ENCODE results near the gene LCA5L.

LCA5L gene

DNA sequence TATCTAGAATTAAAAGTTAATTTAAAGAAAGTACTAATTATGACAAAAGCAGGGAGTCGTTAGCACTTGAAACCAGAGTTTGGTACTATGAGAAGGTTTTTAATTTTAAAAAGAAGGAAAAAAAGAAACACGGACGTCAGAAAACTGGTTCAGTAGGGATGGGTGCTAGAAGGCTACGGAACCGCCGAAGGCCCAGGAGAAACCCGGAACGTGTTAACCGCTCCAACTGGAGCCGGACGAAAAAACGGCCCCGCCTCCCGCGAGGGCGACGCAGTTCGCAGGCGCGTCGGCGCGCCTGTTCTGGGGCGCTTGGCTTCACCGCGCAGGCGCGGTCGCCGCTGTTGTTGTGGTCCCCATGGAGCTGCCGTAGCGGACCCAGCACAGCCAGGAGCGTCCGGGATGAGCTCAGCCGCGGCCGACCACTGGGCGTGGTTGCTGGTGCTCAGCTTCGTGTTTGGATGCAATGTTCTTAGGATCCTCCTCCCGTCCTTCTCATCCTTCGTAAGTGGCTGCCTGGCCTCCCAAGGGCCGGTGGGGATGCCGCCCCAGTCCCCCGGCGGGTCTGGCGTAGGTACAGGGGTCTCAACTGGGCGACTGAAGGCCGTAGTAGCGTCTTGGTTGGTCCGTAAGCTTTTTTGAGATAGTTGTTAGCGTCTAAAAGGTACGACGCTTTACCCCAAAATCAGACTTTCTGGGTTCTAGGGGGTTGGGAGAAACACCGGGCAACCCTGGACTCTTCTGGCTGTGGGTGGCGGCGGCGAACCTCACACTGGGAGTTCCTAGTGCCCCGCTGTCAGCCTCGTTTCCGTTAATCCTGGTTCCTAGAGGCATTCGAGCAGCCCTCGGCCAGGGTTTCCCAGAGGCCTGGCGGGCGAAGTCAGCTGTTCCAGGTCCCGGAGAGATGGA, 65.3 kb downstream of the LCA5L start:
- Histone ChIP-seq H3K27me3 (ENCODE audit: control insufficient read depth, insufficient read depth, low read length) (no peaks in the 10 kb centered on the region), H3K36me3 (ENCODE audit: control insufficient read depth, insufficient read depth, low read length) (no peaks in the 10 kb centered on the region), H3K4me1 (no peaks in the 10 kb centered on the region), H3K27ac (peak overlapping the region; percentile 94), H3K4me3 (ENCODE audit: low read depth, low read length) (peak overlapping the region; percentile 76), H3K4me2 (ENCODE audit: low read length) (peak overlapping the region; percentile 71), H3K9me3 (ENCODE audit: control insufficient read depth, low read length) (no peaks in the 10 kb centered on the region), H3K9ac (no peak overlapping the region), H2AFZ (peak overlapping the region; percentile 76), H3K79me2 (no peaks in the 10 kb centered on the region)
- TF ChIP-seq CTCF (IDR thresholded peaks at IDR 0.05): no peak

GRCh38 chr21:39377444-39378050, 68.0 kb downstream of the LCA5L start:
- H3K27ac ChIP-seq: no peak overlapping the region
- no peaks in the 10 kb centered on the region for H3K4me1 ChIP-seq
- no peaks in the 10 kb centered on the region for H3K36me3 ChIP-seq (ENCODE audit: control insufficient read depth, insufficient read depth, low read length)
- H3K79me2 ChIP-seq: no peaks in the 10 kb centered on the region
- H3K27me3 ChIP-seq (ENCODE audit: control insufficient read depth, insufficient read depth, low read length): no peaks in the 10 kb centered on the region
- no peak overlapping the region for H3K9ac ChIP-seq
- no peak overlapping the region for H3K4me3 ChIP-seq (ENCODE audit: low read depth, low read length)
- TF ChIP-seq CTCF (IDR thresholded peaks at IDR 0.05): no peak
- H3K9me3 ChIP-seq (ENCODE audit: control insufficient read depth, low read length): no peaks in the 10 kb centered on the region
- H2AFZ ChIP-seq: no peak overlapping the region
- H3K4me2 ChIP-seq (ENCODE audit: low read length): no peak overlapping the region

GRCh38 chr21:39375446-39375845, 70.1 kb downstream of the LCA5L start:
- no peaks in the 10 kb centered on the region for H3K9me3 ChIP-seq (ENCODE audit: control insufficient read depth, low read length)
- no peaks in the 10 kb centered on the region for H3K36me3 ChIP-seq (ENCODE audit: control insufficient read depth, insufficient read depth, low read length)
- H3K4me1 ChIP-seq: no peaks in the 10 kb centered on the region
- H3K27ac ChIP-seq: no peak overlapping the region
- H3K4me3 ChIP-seq (ENCODE audit: low read depth, low read length): no peak overlapping the region
- no peak overlapping the region for H2AFZ ChIP-seq
- no peaks in the 10 kb centered on the region for H3K27me3 ChIP-seq (ENCODE audit: control insufficient read depth, insufficient read depth, low read length)
- H3K79me2 ChIP-seq: no peaks in the 10 kb centered on the region
- no peak for TF ChIP-seq CTCF (IDR thresholded peaks at IDR 0.05)
- H3K4me2 ChIP-seq (ENCODE audit: low read length): no peak overlapping the region
- no peak overlapping the region for H3K9ac ChIP-seq

DNA sequence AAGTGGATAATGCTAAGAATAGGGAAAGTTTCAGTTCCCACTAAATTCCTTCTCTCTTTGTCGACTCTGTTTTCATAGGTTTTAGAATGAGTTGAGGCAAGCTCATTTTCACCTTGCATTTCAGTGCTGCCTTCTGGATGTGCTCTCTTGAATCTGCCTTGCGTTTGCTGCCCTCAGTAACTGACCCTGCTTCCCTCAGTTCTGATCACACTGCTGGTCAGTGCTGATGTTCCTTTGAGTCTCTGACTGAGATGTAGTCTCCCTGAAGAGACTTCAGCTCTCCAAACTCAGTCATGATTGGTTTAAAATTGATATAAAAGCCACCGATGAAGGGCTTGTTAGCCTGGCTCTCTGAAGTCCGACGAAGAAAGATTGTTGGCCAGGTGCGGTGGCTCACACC, 71.5 kb downstream of the LCA5L start:
- Histone ChIP-seq H2AFZ (peak overlapping the region; percentile 53), H3K4me2 (ENCODE audit: low read length) (no peak overlapping the region), H3K79me2 (no peaks in the 10 kb centered on the region), H3K4me1 (no peaks in the 10 kb centered on the region), H3K9ac (no peak overlapping the region), H3K27me3 (ENCODE audit: control insufficient read depth, insufficient read depth, low read length) (no peaks in the 10 kb centered on the region), H3K4me3 (ENCODE audit: low read depth, low read length) (no peak overlapping the region), H3K9me3 (ENCODE audit: control insufficient read depth, low read length) (no peaks in the 10 kb centered on the region), H3K27ac (no peak overlapping the region), H3K36me3 (ENCODE audit: control insufficient read depth, insufficient read depth, low read length) (no peaks in the 10 kb centered on the region)
- no peak for TF ChIP-seq CTCF (IDR thresholded peaks at IDR 0.05)
